Activated CD4-positive, alpha-beta T cell treated with anti-CD3 and anti-CD28 coated beads for 48 hours (primary cell): ENCODE results near the gene KRTAP1-4.
"Not testable (repeated sequence)": the region's sequence is repeated elsewhere in the genome, so short reads cannot be mapped to it uniquely, and the experiment has no call there.

Experiments used
- DNase-seq: peaks from one replicate; pipeline ENCODE4 v3.0.0-alpha.2; 2020

KRTAP1-4 gene

DNA sequence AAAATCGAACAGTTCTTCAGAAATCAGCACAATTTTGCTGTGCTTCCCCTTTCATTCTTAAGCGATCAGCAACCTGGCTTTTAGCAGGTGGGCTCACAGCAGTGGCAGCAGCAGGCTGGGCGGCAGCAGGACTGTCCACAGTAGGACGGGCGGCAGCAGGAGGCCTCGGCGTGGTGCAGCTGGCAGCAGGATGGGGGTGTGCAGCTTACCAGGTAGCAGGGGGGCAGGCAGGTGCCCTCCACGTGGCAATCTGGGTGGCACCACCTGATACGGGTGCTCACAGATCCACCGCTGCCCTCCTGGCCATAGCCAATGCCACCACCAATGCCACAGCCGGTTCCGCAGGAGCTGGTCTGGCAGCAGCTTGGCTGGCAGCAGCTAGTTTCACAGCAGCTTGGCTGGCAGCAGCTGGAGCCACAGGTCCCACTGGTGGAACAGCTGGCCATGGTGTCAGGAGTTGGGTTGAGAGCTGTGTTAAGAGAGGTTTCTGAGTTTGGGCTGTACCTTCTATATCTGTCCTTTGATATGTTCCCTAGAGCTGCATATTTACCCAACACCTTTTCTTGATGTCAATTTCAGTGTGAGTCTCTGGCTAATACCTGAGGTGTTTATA, at the start of gene KRTAP1-4:
Gene KRTAP1-4, minus strand, starts transcription at position 563 of the 613 bp plus-strand sequence. Its CDS starts 117 bp downstream, at position 446.
- no peak for DNase-seq

DNA sequence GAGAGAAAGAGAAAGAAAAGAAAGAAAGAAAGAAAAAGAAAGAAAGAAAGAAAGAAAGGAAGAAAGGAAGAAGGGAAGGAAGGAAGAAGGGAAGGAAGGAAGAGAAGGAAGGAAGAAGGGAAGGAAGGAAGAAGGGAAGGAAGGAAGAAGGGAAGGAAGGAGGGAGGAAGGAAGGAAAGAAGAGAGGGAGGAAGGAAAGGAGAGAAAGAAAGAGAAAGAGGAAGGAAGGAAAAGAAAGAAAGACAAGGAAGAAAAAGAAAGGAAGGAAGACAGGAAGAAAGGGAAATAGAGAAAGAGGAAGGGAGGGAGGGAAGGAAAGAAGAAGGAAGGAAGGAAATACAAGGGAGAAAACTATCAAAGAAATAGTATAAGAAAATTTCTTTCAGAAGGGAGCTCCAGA, 46.8 kb upstream of the KRTAP1-4 start:
- DNase-seq, result no peak

DNA sequence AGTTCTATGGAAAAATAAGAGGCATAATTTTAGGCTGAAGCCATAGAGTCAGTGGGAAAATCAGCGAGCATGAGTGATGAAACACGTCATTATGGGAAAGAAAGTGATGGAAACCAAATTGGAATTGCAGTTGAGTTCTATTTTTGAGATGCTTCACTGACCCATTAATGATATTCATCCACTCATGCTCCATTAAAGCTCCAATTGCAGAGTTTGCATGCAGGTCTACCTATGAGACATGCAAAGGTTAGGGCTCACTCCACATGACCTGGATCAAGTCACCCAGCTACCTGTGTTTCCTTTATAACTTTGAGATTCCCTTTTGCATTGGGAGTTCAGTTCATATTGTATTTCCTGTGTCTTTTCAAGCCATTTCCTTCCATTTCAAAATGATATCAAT, 43.7 kb upstream of the KRTAP1-4 start:
- DNase-seq, result no peak

DNA sequence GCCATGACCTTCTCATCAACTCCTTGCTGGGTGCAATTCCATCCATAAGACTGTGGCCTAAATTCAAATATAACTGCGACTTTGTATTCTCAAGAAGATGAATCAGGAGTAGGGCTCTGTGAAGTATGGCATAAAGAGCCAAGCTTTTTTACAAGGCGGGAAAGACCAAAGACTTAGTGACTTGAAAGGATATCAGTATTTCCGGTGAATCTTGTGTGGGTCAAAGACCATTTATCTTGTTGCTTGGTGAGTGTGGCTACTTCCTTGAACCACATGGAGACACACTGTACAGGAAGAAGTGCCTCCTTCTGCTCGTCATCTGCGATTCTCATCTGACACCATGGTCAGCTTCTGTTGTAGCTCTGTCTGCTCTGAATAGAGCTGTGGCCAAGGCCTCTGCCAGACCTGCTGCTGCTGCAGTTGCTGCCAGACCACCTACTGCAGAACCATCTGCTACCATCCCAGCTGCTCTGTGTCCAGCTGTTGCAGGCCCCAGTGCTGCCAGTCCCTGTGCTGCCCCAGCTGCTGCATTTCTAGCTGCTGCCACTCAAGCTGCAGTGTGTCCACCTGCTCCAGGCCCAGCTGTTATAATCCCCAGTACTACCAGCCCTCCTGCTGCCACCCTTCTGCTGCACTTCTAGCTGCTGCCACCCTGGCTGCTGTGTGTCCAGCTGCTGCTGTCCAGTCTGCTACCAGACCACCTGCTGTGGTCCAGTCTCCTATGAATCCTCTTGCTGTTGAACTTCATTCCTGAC, 41.8 kb upstream of the KRTAP1-4 start:
- no peak for DNase-seq

- no peak for DNase-seq
These were observed 39.0 kb upstream of the KRTAP1-4 start for GRCh38 chr17:41069031-41069430.

GRCh38 chr17:41067281-41067680, 37.3 kb upstream of the KRTAP1-4 start:
- DNase-seq, result no peak

DNA sequence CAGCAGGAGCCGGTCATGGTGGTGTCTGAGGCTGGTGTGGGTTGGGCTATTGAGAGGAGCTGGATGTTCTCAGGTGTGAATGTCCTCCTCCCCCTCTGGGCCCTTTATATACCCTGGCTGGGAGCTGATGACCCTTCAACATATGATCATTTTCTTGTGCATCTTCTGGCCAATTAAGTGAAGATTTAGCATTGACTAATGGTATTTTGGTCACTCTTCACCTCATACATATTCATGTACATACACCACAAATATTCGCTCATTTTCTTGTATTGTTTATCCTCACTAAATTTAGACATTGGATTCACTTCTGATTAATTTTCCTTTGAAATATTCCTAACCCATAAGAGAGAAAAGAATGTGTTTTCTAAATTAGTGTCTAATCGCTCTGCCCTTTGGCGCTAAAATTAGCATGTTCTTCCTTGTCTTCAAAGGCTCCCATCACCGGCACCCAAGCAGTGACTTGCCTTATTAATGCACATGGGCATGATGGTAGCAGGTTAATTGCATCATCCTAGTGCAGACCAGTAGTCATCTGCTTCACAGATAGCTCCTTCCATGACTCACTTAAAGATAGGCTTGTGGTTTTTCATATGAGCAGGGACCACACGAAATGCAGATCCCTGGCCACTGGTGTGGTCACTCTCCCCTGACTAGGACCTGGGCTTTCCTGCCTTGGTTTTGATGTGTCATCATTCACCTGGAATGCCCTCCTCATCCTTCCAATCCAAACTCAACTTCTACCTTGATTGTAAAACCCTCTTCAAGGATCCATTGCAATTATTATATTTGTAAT, 36.0 kb upstream of the KRTAP1-4 start, which contains the start of gene KRTAP2-4:
Gene KRTAP2-4, minus strand, starts transcription at position 51 of the 796 bp plus-strand sequence. Its CDS starts 34 bp downstream, at position 17.
- no peak for DNase-seq

- DNase-seq, result not testable (repeated sequence)
These were observed 35.2 kb upstream of the KRTAP1-4 start for GRCh38 chr17:41065016-41065689.

GRCh38 chr17:41064301-41064700, 34.3 kb upstream of the KRTAP1-4 start:
- DNase-seq, result no peak

GRCh38 chr17:41063449-41063848, 33.5 kb upstream of the KRTAP1-4 start:
- DNase-seq, result no peak

- no peak for DNase-seq
These were observed 32.0 kb upstream of the KRTAP1-4 start for GRCh38 chr17:41061964-41062363.

DNA sequence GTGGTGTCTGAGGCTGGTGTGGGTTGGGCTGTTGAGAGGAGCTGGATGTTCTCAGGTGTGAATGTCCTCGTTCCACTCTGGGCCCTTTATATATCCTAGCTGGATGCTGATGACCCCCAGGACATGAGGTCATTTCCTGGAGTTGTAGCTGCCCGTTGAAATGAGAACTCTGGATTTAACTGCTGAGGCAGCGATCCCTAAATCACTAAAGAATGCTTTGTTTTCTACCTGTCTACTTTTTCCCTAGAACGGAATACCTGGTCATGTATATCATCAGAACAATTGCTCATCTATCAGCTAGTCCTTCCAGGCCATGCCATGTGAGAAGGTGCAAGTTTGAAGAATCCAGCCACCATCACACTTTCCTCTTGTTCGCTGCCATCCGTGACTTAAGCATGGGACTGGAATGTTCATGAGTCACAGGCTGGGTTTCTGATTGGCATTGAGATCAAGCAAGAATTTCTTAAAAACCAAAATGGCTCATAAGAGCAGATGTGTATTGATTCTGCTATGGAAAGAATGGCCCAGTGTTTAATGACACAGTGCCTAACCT, 30.1 kb upstream of the KRTAP1-4 start, which contains the start of gene KRTAP2-3:
Gene KRTAP2-3, minus strand, starts transcription at position 63 of the 553 bp plus-strand sequence. CDS start 64 bp downstream, outside the sequence.
- no peak for DNase-seq

DNA sequence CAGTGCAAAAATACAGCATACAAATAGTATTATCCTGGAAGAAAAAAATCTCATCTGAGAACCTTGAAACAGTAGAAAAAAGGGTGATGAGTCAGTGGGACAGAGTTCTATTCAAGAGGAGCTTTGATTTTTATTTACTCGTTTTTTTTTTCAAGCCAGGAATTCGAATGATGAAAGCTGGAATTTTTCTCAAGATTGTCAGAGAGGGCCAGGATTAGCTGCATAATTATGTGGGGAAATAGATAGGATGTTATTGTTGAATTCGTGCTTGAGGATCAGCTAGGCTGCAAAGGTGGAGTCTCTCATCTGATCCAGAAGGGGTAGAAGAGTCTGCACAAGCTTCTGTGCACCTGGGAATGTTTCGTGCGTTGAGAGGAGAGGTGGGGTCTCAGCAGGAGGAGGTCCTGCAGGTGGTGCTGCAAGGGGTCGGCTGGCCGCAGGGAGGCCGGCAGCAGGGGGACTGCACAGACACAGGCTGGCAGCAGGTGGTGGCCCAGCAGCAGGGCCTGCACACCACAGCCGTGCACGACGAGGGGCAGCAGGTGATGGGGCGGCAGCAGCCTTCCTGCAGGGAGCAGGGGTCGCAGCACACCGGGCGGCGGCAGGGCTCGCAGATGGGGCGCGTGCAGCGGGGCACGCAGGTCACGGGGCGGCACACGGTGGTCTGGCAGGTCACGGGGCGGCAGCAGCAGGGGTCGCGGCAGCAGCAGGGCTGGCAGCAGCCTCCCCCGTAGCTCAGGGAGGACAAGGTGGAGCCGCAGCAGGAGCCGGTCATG, 29.5 kb upstream of the KRTAP1-4 start:
- not testable (repeated sequence) for DNase-seq

GRCh38 chr17:41058741-41059140, 28.7 kb upstream of the KRTAP1-4 start:
- no peak for DNase-seq

DNA sequence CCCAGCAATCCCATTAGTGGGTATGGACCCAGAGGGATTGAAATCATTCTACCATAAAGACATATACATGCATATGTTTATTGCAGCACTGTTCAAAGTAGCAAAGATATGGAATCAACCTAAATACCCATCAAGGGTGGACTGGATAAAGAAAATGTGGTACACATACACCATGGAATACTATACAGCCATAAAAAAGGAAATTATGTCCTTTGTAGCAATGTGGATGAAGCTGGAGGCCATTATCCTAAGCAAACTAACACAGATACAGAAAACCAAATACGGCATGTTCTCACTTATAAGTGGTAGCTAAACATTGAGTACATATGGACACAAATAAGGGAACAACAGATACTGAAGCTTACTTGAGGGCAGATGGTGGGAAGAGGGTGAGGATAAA, 27.6 kb upstream of the KRTAP1-4 start:
- DNase-seq, result no peak

DNA sequence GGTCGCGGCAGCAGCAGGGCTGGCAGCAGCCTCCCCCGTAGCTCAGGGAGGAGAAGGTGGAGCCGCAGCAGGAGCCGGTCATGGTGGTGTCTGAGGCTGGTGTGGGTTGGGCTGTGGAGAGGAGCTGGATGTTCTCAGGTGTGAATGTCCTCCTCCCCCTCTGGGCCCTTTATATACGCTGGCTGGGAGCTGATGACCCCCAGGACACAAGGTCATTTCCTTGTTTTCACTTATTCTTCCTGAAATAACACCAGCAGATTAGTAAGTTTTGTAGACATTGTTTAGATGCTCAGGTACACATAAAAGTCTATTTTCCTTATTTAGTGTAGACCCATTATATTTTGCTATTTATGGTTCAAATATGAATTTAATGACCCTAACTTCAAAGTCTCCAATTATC, 25.1 kb upstream of the KRTAP1-4 start, which contains the start of gene KRTAP2-2:
Gene KRTAP2-2, minus strand, starts transcription at position 101 of the 400 bp plus-strand sequence. Its CDS starts 19 bp downstream, at position 82.
- not testable (repeated sequence) for DNase-seq

GRCh38 chr17:41054556-41054955, 24.6 kb upstream of the KRTAP1-4 start:
- not testable (repeated sequence) for DNase-seq

DNA sequence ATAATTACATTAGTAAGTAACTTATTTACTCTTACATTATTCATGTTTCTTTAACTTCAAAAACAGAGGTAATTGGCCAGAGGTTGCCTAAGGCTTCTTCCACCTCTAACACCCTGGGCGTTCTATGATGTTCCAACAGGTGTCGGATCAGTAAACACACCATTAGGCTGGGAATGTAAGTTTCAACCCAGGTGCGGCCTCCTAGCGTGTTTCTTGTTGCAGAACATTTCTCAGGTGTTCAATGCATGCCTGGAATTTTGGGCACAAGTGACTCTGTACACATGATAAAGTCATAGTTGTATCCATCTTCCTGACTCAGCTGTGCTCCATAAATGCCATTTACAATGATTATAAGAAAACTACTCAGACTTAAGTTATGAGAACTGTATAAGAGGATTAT, 24.0 kb upstream of the KRTAP1-4 start:
- no peak for DNase-seq

GRCh38 chr17:41052566-41052965, 22.6 kb upstream of the KRTAP1-4 start:
- DNase-seq, result no peak

DNA sequence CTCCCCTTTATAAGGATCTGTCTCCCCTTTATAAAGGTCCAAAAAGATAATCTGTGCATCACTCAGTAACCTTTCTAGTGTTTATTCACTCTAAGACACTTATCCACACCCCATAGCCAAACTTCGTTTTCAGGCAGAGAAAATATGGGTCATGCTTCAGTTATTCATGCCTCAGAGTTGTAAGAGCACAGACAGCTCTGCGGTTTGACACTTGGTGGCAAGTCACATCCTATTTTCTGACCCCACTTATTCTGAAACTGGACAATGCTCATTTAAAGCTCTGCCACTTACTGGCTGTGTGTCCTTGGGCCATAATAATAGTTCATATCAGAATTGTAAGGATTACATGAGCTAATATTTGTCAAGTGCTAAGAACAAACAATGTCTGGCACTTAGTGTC, 19.1 kb upstream of the KRTAP1-4 start:
- no peak for DNase-seq

DNA sequence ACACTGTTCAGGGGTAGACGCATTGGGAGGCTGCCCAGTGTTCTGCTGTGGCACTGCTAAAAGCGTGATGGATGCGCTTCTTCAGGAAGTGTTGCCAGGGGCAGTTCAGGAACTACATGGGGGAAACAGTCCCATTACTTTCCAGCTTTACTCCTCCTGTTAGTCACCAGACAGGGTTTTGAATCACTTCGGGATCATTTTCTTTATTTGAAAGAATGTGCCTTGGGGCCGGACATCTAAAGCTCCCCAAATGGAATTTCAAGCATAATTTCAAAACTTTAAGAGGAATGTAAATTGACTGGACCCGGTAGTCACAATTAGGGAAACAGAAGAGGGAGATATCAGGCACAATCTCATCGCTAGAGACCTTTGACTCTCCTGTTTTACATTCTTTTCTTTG, 18.4 kb upstream of the KRTAP1-4 start:
- DNase-seq, result no peak
